A673 (cell line): ENCODE measurements around the gene KLHDC3.

Source experiments
- EZH2 ChIP-seq: fragments of 200-600 bp; sonication (generic); IDR thresholded peaks from 2 replicates; pipeline ENCODE4 v1.6.1; 2017; ENCODE audit warnings: borderline replicate concordance, low read depth, mild to moderate bottlenecking, mixed read lengths, antibody characterized with exemption, low read length; ENCODE audit not compliant: poor library complexity, severe bottlenecking
- TF ChIP-seq, protein P1 (sequence below): fragments of 300-800, 200-600 bp; sonication (generic); conservative IDR thresholded peaks from 2 replicates; pipeline ENCODE4 v1.5.1; 2017; ENCODE audit warnings: low read depth, mild to moderate bottlenecking, antibody characterized with exemption, low read length, moderate library complexity, mixed read lengths

GRCh38 chr6:43036712-43037111, 22.7 kb downstream of the KLHDC3 start:
- TF ChIP-seq, protein P1, sequence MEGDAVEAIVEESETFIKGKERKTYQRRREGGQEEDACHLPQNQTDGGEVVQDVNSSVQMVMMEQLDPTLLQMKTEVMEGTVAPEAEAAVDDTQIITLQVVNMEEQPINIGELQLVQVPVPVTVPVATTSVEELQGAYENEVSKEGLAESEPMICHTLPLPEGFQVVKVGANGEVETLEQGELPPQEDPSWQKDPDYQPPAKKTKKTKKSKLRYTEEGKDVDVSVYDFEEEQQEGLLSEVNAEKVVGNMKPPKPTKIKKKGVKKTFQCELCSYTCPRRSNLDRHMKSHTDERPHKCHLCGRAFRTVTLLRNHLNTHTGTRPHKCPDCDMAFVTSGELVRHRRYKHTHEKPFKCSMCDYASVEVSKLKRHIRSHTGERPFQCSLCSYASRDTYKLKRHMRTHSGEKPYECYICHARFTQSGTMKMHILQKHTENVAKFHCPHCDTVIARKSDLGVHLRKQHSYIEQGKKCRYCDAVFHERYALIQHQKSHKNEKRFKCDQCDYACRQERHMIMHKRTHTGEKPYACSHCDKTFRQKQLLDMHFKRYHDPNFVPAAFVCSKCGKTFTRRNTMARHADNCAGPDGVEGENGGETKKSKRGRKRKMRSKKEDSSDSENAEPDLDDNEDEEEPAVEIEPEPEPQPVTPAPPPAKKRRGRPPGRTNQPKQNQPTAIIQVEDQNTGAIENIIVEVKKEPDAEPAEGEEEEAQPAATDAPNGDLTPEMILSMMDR = no peak
- no peak for TF ChIP-seq EZH2
